Ecto neural progenitor cell (in vitro differentiated cells): ENCODE data around the gene ZNF580.

ENCODE experiments used
- DNase-seq: peaks from one replicate; pipeline ENCODE4 v3.0.0-alpha.2; 2018; ENCODE audit warnings: low spot score

ZNF580 gene

GRCh38 chr19:55677572-55678028 lies 36.8 kb downstream of the ZNF580 start:
- no peak for DNase-seq

DNA sequence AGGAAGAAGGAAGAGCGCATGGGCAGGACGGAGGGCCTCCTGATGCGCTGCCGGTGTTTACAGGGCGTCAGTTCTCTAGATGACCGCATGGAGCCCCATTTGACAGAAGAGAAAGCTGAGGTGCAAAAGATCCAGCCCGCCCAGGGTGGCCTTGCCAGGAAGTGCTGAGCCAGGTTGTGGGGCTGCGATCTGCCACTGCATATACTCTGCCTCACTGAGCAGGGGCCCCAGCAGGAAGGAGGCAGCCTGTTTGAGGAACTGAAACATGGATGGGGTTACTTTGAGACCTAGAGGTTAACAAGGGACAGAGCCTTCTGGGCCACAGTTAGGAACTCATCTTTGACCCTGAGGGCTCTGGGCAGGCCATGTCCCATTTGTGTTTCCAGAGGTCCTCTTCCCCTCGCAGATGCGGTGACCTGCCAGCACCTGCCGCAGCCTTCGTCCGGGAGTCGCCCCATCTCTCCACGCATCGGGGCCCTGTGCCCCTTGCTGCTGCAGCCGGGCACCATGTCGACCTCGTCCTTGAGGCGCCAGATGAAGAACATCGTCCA lies 37.4 kb downstream of the ZNF580 start:
- no peak for DNase-seq

GRCh38 chr19:55679343-55680257 lies 38.8 kb downstream of the ZNF580 start:
- no peak for DNase-seq

DNA sequence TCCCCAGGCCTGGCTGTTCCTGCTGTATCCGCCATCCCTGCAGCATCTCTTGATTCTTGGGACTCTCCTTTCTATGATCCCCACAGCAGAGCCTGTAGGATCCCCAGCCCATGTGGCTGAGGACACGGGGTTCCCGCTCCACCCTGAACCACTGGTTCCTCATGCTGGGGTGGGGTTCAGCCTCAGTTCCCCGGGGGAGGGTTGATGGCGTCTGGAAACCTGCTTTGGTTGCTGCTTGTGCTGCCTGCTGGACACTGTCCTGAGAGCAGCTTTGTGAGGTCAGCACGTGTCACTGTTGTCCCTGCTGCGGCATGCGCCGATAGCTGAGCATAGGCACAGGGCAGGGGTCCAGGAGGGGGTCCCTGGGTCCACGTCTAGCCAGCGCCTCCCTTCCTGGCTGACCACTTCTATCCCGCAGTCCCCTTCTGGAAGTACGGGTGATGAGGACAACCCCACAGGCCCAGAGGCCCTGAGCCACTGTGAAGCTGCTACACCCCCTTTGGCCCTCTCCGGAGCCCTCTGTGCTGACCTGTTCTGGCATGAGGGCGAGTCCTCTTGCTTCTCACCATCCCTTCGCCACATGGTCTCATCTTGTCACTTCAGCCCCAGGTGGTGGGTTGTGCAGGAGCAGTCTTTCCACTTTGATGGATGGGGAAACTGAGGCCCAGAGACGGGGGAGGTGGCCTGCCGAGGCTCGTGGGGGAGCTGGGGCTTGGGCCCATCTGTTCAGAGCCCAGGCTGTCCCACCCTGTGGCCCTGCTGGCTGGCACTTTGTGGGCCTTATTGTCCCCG lies 39.7 kb downstream of the ZNF580 start:
- no peak for DNase-seq

GRCh38 chr19:55681131-55682092 lies 40.6 kb downstream of the ZNF580 start:
- no peak for DNase-seq

- DNase-seq = no peak
Measured at GRCh38 chr19:55683449-55684261, 42.9 kb downstream of the ZNF580 start.

DNA sequence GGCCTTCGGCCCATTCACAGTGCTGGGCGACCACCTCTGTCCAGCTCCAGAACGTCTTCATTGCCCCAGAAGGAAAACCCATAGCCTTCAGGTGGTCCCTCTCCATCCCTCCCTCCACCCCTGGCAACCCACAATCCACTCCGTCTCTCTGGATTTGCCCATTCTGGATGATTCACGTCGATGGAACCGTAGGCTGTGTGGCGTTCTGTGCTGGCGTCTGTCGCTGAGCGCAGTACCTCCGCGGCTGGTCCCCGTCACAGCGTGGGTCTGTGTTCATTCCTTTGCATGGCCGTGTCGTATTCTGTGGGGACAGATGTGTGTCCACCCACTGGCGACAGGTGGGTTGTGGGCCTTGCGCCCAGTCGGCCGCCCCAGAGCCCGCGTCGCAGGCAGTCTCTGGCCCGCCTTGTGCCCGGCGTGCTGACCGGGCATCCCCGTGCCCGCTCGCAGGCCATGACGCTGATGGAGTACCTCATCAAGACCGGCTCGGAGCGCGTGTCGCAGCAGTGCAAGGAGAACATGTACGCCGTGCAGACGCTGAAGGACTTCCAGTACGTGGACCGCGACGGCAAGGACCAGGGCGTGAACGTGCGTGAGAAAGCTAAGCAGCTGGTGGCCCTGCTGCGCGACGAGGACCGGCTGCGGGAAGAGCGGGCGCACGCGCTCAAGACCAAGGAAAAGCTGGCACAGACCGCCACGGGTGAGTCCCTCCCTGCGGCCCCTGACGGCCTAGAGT lies 44.3 kb downstream of the ZNF580 start:
- no peak for DNase-seq

DNA sequence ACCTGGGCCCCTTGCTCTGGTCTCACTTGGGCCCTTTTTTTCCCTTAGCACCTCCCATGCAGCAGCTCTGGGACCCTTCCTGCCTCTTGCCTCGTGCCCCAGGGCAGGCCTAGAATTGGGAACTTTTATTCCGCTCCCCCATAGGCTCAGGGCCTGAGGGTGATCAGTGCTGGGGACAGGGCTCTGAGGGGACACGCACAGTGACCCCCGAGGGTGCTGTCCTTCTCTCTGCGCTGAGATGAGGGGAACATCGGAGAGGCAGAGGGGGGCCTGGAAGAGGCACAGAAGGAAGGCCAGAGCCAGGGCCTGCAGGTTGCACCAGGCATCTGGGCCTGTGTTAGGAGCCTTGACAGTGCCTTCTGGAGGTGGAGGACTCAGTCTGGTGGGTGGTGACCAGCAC lies 45.0 kb downstream of the ZNF580 start:
- no peak for DNase-seq

DNA sequence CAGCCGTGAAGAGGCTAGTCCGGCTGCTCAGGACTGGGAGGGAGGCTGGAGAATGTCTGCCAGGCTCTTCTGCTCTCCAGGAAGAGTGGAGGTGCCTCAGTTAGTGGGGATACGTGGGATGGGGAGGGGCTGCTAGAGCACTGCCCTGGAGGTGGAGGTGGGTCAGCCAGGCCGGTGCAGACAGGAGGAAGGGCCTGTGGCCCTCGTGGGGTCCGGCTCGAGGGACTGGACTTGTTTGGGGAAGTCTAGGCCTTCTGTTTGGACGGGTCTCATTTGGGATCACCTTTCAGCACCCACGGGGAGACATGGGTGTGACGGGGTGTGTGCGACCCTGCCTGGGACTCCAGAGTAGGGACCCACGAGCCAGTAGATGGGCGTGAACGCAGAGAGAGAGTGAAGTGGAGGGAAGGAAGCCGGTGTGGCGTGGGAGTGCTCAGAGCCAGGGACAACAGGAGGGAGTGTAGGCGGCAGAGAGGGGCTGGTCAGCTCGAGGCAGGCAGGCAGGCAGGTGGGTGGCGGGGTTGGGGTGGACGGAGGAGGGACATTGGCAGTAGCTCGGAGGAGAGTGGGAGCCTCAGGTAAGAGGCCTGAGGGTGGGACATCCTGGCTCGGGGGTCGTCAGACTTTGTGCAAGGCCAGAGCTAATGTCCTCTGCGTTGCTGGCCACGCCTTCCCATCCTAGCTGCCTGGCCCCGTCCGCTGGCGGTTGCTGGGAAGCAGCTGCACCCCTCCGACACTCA lies 45.7 kb downstream of the ZNF580 start:
- DNase-seq = no peak

GRCh38 chr19:55687281-55688201 lies 46.7 kb downstream of the ZNF580 start:
- DNase-seq = no peak

DNA sequence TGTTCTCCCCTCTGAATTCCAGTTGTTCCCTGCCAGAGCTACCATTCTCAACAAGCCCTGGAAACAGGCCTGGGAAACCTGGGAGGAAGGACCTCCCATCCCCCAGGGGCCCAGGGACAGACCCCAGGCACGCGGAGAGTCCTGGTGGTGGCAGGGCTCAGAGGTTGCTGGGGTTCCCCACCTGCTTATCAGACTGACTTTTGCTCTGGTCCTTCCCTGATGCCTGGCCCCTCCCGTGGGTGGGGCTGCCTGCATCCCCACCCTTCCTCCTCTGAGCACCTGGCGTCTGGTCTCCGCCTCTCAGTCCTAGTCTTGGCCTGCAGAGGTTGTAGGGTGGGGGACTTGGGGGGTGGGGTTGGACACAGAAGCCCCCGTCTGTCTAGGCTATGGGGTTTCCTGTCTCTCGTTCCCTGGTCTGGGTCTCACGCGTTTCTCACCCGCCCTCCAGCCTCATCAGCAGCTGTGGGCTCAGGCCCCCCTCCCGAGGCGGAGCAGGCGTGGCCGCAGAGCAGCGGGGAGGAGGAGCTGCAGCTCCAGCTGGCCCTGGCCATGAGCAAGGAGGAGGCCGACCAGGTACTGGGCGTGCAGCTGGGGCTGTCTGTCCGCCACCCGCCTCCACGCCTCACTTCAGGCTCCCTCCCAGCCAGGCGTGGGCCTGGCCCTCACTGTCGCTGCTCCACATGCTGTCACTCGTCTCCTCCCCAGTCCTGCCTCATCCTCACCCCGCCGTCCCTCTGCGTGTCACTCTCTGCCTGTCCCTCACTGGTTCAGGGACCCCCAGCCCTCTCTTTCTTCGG lies 47.8 kb downstream of the ZNF580 start:
- no peak for DNase-seq

DNA sequence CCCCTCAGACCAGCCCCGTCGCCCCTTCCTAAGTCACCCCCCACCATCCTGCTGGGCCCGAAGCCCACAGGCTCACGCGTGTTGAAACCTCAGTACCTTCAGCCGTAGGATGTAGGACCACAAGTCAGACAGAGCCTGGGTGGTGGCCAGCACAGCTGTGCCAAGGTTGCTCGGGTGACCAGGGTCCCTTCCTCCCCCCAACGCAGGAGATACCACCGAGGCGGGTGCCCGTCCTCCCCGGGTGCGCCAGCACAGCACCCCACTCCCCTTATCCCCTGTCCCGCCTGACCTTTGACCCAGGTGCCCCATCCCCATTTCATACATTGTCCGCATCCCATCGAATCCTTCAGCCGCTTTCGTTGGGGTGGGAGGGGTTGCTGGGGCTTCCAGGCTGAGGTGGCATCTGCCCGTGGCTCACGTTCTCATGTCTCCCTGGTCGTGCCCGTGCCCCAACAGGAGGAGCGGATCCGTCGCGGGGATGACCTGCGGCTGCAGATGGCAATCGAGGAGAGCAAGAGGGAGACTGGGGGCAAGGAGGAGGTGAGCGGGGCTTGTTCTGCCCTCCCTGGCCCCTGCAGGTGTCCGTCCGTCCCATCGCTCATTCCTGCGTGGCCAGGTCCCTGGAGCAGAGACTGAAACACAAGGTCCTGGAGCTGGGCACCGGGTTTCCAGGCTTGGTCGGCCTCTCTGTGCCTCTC lies 48.8 kb downstream of the ZNF580 start:
- no peak for DNase-seq

DNA sequence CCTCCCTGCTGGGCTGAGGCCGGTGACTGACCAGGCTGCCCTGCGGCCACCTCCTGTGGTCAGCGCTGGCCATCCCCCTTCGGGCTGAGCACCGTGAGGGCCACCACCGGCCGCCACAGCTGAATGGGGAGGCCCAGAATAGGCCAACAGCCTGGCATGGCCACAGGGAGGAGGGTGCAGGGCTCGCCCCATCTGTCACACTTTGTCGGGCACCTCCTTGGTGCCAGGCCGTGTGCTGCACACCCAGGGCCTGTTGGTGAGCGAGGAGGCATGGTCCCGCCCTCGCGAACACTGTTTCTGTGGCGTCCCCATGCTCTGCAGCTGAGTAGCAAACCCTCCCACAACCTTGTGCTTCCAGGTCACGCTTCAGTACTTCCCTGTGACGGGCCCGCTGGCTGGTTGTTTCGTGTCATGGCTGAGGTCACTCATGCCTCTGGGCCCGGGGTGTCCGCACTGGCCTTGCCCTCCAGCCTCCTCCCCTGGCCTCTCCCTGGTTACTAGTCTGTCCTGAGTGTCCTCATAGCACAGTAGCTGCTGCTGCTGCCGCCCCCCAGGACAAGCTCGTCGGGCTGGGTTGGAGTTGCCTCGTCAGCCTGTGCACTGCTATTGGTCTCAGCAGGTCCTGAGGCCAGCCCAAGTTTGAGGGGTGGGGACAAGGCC lies 49.4 kb downstream of the ZNF580 start:
- DNase-seq = no peak

DNA sequence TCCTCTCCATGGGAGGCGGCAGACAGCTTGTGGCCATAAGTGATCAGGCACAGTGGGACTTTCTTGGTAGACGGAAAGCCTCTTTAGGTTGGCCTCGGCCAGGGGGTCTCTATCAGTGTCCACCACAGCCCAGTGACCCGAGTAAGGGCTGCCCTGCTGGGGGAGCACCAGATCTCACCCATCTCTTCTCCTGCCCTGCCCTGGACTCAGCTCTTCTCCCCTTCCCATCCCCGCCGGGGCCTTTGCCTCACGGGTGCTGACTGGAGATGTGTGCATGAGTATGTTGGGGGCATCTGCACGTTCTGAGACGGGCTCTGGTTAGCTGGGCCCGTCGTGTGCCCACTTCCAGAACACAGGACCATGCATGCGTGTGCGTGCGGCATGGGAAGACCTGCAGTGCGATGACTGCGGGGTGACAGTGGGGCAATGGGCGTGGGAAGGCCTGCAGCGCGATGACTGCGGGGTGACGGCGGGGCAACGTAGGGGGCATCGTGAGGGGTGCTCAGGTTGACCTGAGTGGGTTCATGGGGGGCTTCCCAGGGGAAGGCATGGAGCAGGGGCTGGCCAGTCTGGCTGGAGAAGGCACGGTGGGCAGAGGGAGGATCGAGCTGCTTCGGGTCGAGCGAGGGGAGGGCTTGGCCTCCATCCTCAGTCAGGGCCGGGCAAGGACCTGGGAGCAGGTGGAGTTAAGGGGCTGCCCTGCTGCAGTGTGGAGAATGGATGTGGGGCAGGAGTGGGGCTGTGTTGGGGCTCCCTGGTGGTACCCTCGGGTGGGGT lies 50.2 kb downstream of the ZNF580 start:
- DNase-seq = no peak
